Activated CD8-positive, alpha-beta memory T cell treated with anti-CD3 and anti-CD28 coated beads for 24 hours (primary cell): Measurements from ENCODE around the gene OR4E1.
"Not testable (repeated sequence)": the region's sequence is repeated elsewhere in the genome, so short reads cannot be mapped to it uniquely, and the experiment has no call there.

Experiments
- DNase-seq: peaks from one replicate; pipeline ENCODE4 v3.0.0-alpha.2; 2020

Gene OR4E1

GRCh38 chr14:21652209-21652808 is 21.3 kb downstream of the OR4E1 start:
- DNase-seq = no peak

DNA sequence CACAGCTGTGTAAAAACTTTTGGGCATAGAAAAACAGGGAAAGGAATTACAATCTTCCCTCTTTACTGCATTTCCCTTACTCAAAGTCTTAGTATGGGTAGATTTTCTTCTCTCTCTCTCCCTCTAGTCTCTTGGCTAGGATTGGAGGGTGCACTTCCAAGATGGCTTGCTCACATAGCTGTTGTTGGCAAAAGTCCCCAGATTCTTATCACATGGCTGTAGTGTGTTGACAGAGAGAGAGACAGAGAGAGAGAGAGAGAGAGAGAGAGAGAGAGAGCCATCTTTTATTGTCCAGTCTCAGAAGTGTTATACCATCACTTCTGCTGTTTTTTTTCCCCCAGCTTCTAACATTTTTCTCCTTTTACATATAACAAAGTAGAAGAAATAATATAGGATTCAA is 26.2 kb downstream of the OR4E1 start:
- no peak for DNase-seq

- no peak for DNase-seq
Measured at GRCh38 chr14:21643407-21643806, 30.2 kb downstream of the OR4E1 start.

DNA sequence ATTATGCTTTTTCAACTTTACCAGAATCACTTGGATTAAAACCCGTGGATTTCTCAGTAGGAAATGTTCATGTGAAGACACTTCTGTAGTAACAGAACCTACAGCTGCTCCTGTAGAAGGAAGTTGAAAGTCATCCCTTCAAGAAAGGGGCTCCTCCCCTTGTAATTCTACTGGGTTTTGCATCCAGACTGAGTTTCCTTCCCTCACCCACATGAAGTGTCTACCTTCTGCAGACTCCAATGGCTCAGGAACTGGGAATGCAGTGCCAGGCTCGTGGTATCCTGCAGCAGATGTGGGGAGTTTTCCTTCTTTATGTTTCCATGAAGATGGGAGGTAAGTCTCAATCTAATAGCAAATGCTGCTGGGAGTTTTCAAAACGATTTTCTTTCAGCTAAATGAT is 30.9 kb downstream of the OR4E1 start:
- no peak for DNase-seq

- DNase-seq = no peak
Measured at GRCh38 chr14:21634840-21635239, 38.8 kb downstream of the OR4E1 start, which contains the start of gene OR10G2. Gene OR10G2 (minus strand): TSS chr14:21634940. CDS start chr14:21634842, 98 bp downstream.

GRCh38 chr14:21631084-21631483 is 42.5 kb downstream of the OR4E1 start:
- no peak for DNase-seq

DNA sequence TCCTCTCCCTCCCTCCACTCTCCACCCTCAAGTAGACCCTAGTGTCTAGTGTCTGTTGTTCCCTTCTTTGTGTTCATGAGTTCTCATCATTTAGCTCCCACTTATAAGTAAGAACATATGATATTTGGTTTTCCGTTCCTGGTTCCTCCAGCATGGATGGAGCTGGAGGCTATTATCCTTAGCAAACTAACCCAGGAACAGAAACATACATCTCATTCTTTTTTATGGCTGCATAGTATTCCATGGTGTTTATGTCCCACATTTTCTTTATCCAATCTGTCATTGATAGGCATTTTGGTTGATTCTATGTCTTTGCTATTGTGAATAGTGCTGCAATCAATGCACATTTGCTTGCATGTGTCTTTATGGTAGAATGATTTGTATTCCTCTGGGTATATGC is 43.1 kb downstream of the OR4E1 start:
- DNase-seq = not testable (repeated sequence)

GRCh38 chr14:21626491-21627230 is 47.0 kb downstream of the OR4E1 start:
- no peak for DNase-seq
